GM23338 (cell line): ENCODE data around the gene CTDSPL.

Source experiments
- CREB1 ChIP-seq: fragments of 250-450 bp; sonication (Bioruptor Pico); IDR thresholded peaks from 2 replicates; pipeline ENCODE4 v1.5.0; 2020; ENCODE audit warnings: low read depth, mild to moderate bottlenecking, moderate library complexity
- CTCF ChIP-seq, 2 experiments: fragments of 200-600 bp in 1 of 2; sonication (generic) in 1 of 2; conservative IDR thresholded peaks; 2 replicates each; pipeline versions ENCODE4 v1.5.1 to v1.6.1; 2016 to 2017; ENCODE audit warnings: antibody characterized with exemption in 2 of 2, low read depth in 2 of 2, mild to moderate bottlenecking in 2 of 2, moderate library complexity in 1 of 2
- ETS1 ChIP-seq: IDR thresholded peaks from 2 replicates; pipeline ENCODE4 v1.6.1; 2016; ENCODE audit warnings: antibody characterized with exemption
- EZH2 ChIP-seq: fragments of 200-600 bp; sonication (generic); IDR thresholded peaks from one replicate; pipeline ENCODE4 v1.8.0; 2017; ENCODE audit warnings: antibody characterized with exemption, mild to moderate bottlenecking, low read depth; ENCODE audit not compliant: unreplicated experiment
- EZH2phosphoT487 ChIP-seq: fragments of 200-600 bp; sonication (generic); IDR thresholded peaks from one replicate; pipeline ENCODE4 v1.8.1; 2018; ENCODE audit warnings: antibody characterized with exemption; ENCODE audit not compliant: unreplicated experiment
- JUNB ChIP-seq: IDR thresholded peaks from one replicate; pipeline ENCODE4 v1.6.1; 2016; ENCODE audit warnings: antibody characterized with exemption; ENCODE audit not compliant: unreplicated experiment
- NANOG ChIP-seq: IDR thresholded peaks from 2 replicates; pipeline ENCODE4 v1.6.1; 2016; ENCODE audit warnings: antibody characterized with exemption, borderline replicate concordance
- POLR2AphosphoS5 ChIP-seq: IDR thresholded peaks from 2 replicates; pipeline ENCODE4 v1.6.1; 2016; ENCODE audit warnings: antibody characterized with exemption, low read depth
- REST ChIP-seq: IDR thresholded peaks from one replicate; pipeline ENCODE4 v1.6.1; 2018; ENCODE audit warnings: antibody characterized with exemption; ENCODE audit not compliant: unreplicated experiment
- STAT1 ChIP-seq: IDR thresholded peaks from one replicate; pipeline ENCODE4 v1.6.1; 2016; ENCODE audit warnings: antibody characterized with exemption; ENCODE audit not compliant: unreplicated experiment
- ZNF114 ChIP-seq: fragments of 250-450 bp; sonication (Bioruptor Pico); IDR thresholded peaks from 2 replicates; pipeline ENCODE4 v1.5.0; 2020; ENCODE audit warnings: mild to moderate bottlenecking, moderate library complexity
- ZNF331 ChIP-seq: fragments of 250-450 bp; sonication (Bioruptor Pico); IDR thresholded peaks from 2 replicates; pipeline ENCODE4 v1.5.0; 2020; ENCODE audit warnings: low read depth, mild to moderate bottlenecking, moderate library complexity
- TF ChIP-seq, protein P1 (sequence below): fragments of 250-450 bp; sonication (Bioruptor Pico); IDR thresholded peaks from 2 replicates; pipeline ENCODE4 v1.5.0; 2020; ENCODE audit warnings: mild to moderate bottlenecking, moderate library complexity

DNA sequence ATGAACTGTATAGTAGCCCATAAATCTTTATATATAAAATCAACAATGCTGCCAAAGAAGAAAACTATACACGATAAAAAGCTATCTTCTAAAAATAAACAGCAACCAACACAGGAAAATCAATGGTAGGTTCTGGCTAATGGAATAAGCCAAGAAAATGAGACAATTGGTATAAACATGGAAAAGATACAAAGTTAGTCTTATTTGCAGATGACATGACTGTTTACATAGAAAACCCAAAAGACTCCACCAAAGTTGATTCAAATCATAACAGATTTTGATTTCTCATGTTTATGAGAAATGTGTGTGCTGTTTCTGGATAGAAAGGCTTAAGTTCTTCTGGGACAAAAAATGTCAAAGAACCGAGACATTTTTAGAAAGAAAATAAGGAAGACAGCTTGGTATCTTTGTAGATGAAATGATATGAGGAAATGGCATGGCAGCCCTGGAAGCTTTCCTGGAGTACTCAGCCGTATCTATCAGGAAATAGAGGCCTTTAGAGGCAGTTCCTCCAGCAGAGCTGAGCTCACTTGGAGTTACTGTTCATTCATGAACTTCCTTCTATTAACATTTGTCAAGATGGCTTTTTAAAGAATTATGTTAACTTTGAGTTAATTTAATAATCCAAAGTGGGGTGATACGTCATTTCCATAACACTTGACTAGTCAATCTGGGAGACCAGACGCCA is 92.2 kb downstream of the CTDSPL start:
- no peak for TF ChIP-seq CTCF (conservative IDR thresholded peaks at IDR 0.05; ENCODE audit: low read depth in 2 of 2)
- no peak for TF ChIP-seq POLR2AphosphoS5
- no peak for TF ChIP-seq EZH2phosphoT487
- TF ChIP-seq JUNB, result no peak
- TF ChIP-seq ZNF331 (CRISPR knock-in tag), result no peak
- TF ChIP-seq NANOG, result no peak
- no peak for TF ChIP-seq ETS1
- no peak for TF ChIP-seq EZH2
- TF ChIP-seq ZNF114 (CRISPR knock-in tag), result no peak
- no peak for TF ChIP-seq REST
- no peak for TF ChIP-seq CREB1 (CRISPR knock-in tag)
- TF ChIP-seq STAT1, result no peak
- TF ChIP-seq, protein P1, sequence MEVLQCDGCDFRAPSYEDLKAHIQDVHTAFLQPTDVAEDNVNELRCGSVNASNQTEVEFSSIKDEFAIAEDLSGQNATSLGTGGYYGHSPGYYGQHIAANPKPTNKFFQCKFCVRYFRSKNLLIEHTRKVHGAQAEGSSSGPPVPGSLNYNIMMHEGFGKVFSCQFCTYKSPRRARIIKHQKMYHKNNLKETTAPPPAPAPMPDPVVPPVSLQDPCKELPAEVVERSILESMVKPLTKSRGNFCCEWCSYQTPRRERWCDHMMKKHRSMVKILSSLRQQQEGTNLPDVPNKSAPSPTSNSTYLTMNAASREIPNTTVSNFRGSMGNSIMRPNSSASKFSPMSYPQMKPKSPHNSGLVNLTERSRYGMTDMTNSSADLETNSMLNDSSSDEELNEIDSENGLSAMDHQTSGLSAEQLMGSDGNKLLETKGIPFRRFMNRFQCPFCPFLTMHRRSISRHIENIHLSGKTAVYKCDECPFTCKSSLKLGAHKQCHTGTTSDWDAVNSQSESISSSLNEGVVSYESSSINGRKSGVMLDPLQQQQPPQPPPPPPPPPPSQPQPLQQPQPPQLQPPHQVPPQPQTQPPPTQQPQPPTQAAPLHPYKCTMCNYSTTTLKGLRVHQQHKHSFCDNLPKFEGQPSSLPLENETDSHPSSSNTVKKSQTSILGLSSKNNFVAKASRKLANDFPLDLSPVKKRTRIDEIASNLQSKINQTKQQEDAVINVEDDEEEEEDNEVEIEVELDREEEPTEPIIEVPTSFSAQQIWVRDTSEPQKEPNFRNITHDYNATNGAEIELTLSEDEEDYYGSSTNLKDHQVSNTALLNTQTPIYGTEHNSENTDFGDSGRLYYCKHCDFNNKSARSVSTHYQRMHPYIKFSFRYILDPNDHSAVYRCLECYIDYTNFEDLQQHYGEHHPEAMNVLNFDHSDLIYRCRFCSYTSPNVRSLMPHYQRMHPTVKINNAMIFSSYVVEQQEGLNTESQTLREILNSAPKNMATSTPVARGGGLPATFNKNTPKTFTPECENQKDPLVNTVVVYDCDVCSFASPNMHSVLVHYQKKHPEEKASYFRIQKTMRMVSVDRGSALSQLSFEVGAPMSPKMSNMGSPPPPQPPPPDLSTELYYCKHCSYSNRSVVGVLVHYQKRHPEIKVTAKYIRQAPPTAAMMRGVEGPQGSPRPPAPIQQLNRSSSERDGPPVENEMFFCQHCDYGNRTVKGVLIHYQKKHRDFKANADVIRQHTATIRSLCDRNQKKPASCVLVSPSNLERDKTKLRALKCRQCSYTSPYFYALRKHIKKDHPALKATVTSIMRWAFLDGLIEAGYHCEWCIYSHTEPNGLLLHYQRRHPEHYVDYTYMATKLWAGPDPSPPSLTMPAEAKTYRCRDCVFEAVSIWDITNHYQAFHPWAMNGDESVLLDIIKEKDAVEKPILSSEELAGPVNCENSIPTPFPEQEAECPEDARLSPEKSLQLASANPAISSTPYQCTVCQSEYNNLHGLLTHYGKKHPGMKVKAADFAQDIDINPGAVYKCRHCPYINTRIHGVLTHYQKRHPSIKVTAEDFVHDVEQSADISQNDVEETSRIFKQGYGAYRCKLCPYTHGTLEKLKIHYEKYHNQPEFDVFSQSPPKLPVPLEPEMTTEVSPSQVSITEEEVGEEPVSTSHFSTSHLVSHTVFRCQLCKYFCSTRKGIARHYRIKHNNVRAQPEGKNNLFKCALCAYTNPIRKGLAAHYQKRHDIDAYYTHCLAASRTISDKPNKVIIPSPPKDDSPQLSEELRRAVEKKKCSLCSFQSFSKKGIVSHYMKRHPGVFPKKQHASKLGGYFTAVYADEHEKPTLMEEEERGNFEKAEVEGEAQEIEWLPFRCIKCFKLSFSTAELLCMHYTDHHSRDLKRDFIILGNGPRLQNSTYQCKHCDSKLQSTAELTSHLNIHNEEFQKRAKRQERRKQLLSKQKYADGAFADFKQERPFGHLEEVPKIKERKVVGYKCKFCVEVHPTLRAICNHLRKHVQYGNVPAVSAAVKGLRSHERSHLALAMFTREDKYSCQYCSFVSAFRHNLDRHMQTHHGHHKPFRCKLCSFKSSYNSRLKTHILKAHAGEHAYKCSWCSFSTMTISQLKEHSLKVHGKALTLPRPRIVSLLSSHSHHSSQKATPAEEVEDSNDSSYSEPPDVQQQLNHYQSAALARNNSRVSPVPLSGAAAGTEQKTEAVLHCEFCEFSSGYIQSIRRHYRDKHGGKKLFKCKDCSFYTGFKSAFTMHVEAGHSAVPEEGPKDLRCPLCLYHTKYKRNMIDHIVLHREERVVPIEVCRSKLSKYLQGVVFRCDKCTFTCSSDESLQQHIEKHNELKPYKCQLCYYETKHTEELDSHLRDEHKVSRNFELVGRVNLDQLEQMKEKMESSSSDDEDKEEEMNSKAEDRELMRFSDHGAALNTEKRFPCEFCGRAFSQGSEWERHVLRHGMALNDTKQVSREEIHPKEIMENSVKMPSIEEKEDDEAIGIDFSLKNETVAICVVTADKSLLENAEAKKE (CRISPR knock-in tag), result no peak
